Stimulated activated effector memory CD8-positive, alpha-beta T cell treated with anti-CD3 and anti-CD28 coated beads, Interleukin-12 subunit alpha, Interleukin-12 subunit beta, amount 100 ng/mL, for 72 hours (primary cell): Measurements from ENCODE around the gene TAS2R13.

ENCODE experiments used
- ATAC-seq: fragments of 150-1000 bp; cut with Tn5 transposase; 2 replicates; pipeline ENCODE4 v1.10.0; 2021
- DNase-seq, 2 donors: peaks; one replicate each; pipeline ENCODE4 v3.0.0; 2021 to 2022; ENCODE audit warnings: low spot score in 2 of 2
- H3K27ac Mint-ChIP-seq: one replicate; pipeline ENCODE4 v1.8.0; 2022; ENCODE audit warnings: mild to moderate bottlenecking, mixed read lengths
- H3K36me3 Mint-ChIP-seq: one replicate; pipeline ENCODE4 v1.8.0; 2022; ENCODE audit warnings: mild to moderate bottlenecking, mixed read lengths
- H3K4me1 Mint-ChIP-seq: one replicate; pipeline ENCODE4 v1.8.0; 2022; ENCODE audit warnings: mixed read lengths
- H3K4me3 Mint-ChIP-seq: one replicate; pipeline ENCODE4 v1.8.0; 2022; ENCODE audit warnings: mild to moderate bottlenecking, mixed read lengths
- H3K9me3 Mint-ChIP-seq: one replicate; pipeline ENCODE4 v1.8.0; 2022; ENCODE audit warnings: mixed read lengths

Gene TAS2R13

DNA sequence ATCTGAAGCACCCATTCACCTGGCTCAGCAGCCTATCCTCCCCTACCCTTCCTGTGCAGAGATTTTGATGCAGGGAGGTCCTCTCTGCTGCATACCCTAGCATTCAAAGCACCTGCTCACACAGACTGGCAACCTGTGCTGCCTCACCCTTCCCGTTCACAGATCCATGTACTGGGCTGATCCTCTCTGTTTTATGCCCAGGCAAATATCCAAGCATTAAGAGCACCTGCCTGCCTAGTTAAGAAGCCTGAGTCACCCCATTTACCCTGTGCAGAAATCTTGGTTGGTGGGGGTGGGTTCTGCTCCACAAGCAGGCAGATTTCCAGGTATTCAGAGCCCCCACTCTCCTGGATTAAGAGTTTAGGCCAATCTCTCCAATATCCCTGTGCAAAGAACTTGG is 8.4 kb downstream of the TAS2R13 start:
- no peaks in the 10 kb centered on the region for H3K36me3 Mint-ChIP-seq
- no peaks in the 10 kb centered on the region for H3K4me1 Mint-ChIP-seq
- peaks cover 16% of the 10 kb centered on the region for H3K9me3 Mint-ChIP-seq
- H3K4me3 Mint-ChIP-seq: no peak overlapping the region
- no peak overlapping the region for H3K27ac Mint-ChIP-seq
- no peak for DNase-seq
- no peak for ATAC-seq

DNA sequence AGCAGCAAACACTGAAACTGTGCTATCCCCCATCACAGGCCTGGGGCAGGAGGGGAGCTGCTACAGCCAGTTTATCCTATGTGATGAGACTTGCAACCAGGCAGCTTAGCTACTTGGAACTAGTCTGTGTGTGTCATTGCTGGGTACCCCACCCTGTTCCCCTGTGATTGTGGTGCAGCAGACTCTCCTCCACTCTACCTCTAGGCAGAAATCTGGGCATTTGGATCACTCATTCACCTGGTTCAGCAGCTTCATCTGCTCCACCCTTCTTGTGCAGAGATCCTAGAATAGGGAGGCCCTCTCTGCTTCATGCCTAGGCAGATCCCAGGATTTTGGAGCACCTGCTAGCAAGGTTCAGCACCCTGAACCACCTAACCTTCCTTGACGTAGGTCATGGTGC is 8.8 kb downstream of the TAS2R13 start:
- H3K4me3 Mint-ChIP-seq: no peak overlapping the region
- no peaks in the 10 kb centered on the region for H3K36me3 Mint-ChIP-seq
- DNase-seq: no peak
- H3K9me3 Mint-ChIP-seq: peaks cover 16% of the 10 kb centered on the region
- ATAC-seq: no peak
- no peak overlapping the region for H3K27ac Mint-ChIP-seq
- H3K4me1 Mint-ChIP-seq: no peaks in the 10 kb centered on the region

DNA sequence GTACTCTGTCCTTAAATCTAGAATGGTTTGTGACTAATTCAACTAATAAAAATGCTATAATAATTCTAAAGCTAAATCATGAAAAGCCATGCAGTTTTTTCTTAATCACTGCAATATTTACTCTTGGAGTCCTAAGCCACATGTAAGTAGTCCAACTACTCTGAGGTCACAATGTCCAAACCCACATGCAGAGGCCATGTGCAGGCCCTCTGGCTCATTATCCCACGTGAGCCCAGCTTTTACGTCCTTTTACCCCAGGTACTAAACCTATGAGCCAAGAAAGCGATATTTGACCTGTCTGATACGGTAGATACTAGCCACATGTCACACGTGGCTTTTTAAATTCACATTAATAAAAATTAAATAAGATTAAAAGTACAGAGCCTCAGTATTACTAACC is 12.5 kb downstream of the TAS2R13 start:
- H3K9me3 Mint-ChIP-seq: peaks cover 2% of the 10 kb centered on the region
- no peaks in the 10 kb centered on the region for H3K36me3 Mint-ChIP-seq
- H3K4me3 Mint-ChIP-seq: no peak overlapping the region

DNA sequence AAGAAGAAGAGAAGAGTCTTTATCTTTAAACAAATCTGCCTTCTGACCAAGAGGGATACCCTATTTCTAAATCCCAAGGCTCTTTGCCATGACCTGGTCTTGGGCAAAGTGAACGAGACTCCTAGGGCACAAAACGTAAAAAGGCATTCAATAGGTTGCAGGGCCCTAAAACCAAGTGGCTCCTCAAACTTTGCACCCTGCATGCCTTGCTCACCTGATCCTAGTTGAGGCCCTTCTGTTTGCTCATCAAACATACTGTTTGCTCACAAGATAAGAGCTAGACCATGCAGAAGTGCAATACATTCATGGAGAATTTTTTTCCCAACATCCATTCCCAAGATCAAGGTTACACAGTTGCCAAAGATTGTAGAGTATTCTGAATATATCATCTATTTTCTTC is 17.4 kb downstream of the TAS2R13 start:
- no peak overlapping the region for H3K4me3 Mint-ChIP-seq

More for the DNA sequence above, 12.5 kb downstream of the TAS2R13 start:
- H3K27ac Mint-ChIP-seq: no peak overlapping the region
- DNase-seq (no peak), ATAC-seq (no peak)
- no peaks in the 10 kb centered on the region for H3K4me1 Mint-ChIP-seq

DNA sequence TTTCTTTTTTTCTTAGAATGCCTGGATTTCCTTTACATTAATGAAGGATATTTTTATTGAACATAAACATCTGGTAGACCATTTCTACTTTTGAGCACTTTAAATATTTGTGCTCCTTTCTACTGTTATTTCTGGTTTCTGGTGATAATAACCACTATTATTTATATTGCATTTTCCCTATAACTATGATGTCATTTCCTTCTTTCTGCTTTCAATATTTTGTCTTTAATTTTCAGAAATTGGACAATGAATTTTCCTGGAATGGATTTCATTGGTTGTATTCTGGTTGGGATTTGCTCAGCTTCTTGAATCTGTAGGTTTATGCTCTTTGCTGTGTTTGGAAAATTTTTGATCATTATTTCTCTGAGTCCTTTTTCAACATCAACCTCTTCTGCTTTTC is 20.1 kb downstream of the TAS2R13 start:
- no peak for DNase-seq
- H3K9me3 Mint-ChIP-seq: no peaks in the 10 kb centered on the region
- H3K4me1 Mint-ChIP-seq: no peaks in the 10 kb centered on the region

More for the DNA sequence above, 17.4 kb downstream of the TAS2R13 start:
- no peaks in the 10 kb centered on the region for H3K9me3 Mint-ChIP-seq
- H3K36me3 Mint-ChIP-seq: no peaks in the 10 kb centered on the region
- ATAC-seq (no peak), DNase-seq (no peak)
- H3K27ac Mint-ChIP-seq: no peak overlapping the region
- H3K4me1 Mint-ChIP-seq: no peaks in the 10 kb centered on the region

DNA sequence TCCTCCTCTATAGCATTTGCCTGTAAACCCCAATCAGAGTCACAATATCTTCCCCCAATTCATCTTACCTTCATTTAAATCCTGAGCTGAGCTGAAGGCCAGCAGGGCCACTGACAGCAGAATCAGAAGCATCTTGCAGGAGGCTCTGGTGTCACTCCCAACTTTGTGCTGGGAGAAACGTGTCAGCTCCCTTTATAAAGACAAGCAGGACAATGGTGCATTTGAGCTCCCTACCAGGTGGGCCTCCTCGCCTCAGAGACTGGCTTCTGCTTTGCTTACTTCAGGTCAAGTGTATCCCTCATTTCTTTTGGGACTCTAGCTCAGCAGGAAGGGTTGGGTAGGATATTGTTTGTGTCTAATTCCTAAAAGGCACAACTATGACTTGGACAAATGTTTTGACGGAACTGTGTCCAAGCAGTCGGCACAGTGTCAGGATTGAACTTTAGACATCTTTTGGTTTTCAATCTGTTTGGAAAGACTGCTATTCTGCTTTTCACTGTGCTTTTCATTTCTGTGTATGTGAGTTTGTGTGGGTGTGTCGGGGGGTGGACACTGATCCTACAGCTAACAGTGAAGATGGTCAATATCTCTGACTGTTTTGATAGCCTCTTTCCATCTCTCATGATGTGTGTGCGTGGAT is 25.2 kb downstream of the TAS2R13 start, which contains the start of gene PRH1:
TSS of gene PRH1 (minus strand) at position 170 of the 640 bp plus-strand sequence. CDS start at position 132, 38 bp downstream.
- Mint-ChIP-seq H3K27ac (no peak within 1 kb of the TSS), H3K9me3 (no peaks in the 10 kb centered on the region), H3K4me1 (no peaks in the 10 kb centered on the region), H3K4me3 (no peak within 1 kb of the TSS), H3K36me3 (no peaks in the 10 kb centered on the region)
- ATAC-seq: no peak
- DNase-seq: no peak

More for the DNA sequence above, 20.1 kb downstream of the TAS2R13 start:
- H3K36me3 Mint-ChIP-seq: no peaks in the 10 kb centered on the region
- H3K27ac Mint-ChIP-seq: no peak overlapping the region
- ATAC-seq: no peak
- no peak overlapping the region for H3K4me3 Mint-ChIP-seq

DNA sequence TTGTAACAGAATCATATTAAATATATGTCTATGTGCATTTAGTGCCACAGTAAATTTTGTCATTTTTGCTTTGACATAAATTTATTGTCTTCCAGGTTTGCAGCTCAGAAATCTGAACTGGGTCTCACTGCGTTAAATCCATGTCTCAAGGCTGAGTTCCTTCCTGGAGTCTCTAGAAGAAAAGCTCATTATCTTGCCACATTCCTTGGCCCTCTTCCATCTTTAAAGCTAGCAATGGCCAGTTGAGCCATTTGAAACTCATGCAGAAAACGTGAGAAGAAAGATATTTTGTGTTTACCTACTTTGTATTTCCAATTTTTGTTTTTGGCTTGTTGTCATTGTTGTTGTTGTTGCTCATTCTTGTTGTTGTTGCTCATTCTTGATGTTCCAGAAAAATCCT is 36.0 kb downstream of the TAS2R13 start:
- Mint-ChIP-seq H3K4me1 (no peaks in the 10 kb centered on the region), H3K9me3 (no peaks in the 10 kb centered on the region), H3K27ac (no peak overlapping the region), H3K36me3 (peaks cover under 1% of the 10 kb centered on the region), H3K4me3 (no peak overlapping the region)
- DNase-seq (no peak), ATAC-seq (no peak)

DNA sequence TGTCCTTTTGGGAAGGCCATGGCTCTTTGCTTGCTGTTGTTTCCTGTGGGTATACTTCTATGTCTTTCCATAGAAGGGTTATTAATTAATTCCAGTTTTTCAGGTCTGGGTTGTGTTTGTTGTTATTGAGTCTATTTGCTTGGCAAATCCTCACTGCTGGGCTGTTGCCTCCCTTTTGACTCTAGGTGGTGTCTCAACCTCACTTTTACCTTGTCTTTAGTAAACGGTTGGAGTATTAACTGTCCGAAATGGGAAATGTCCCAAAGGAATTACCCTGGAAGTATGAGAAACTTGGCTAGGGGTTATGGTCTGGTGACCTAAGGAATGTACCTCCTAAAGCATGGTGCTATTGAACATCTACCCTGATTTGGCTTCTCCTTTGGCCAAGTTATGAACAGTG is 42.0 kb downstream of the TAS2R13 start:
- Mint-ChIP-seq H3K27ac (no peak overlapping the region), H3K4me1 (no peaks in the 10 kb centered on the region), H3K4me3 (no peak overlapping the region), H3K9me3 (peaks cover 6% of the 10 kb centered on the region), H3K36me3 (no peaks in the 10 kb centered on the region)
- ATAC-seq (no peak), DNase-seq (no peak)

DNA sequence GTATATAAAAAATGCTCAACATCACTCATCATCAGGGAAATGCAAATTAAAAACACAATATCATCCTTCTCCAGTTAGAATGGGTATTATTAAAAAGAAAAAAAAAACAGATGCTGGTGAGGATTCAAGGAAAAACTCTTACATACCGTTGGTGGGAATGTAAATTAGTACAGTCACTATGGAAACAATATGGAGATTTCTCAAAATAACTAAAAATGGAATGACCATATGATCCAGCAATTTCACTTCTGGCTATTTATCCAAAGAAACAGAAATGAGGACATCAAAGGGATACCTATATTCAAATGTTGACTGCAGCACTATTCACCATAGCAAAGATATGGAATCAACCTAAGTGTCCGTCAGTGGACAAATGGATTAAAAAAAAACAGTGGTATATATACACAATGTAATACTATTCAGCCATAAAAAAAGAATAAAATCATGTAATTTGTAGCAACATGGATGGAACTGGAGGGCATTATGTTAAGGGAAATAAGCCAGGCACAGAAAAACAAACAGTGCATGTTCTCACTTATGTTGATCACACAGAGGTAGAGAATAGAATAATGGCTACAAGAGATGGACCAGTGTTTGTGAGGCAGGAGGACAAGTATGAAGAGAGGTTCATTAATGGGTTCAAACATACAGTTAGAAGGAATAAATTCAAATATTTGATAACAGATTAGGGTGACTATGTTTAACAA is 45.7 kb downstream of the TAS2R13 start:
- Mint-ChIP-seq H3K36me3 (no peaks in the 10 kb centered on the region), H3K4me3 (no peak overlapping the region)

DNA sequence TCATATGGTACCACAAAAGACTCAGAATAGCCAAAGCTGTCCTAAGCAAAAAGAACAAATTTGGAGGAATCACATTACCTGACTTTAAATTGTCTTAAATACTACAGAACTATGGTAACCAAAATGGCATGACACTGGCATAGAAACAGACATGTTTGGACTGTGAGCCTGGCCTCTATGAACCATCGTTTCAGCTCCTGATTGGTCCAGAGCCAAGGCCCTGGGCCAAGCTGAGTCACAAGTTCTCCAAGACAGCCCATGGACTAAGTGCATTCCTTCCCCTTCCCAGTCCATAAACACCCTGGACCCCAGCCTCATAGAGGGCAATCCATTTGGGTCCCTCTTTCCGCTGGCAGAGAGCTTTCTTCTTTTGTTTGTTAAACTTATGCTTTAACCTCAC is 48.0 kb downstream of the TAS2R13 start:
- no peak overlapping the region for H3K4me3 Mint-ChIP-seq
- ATAC-seq (no peak), DNase-seq (no peak)
- no peaks in the 10 kb centered on the region for H3K36me3 Mint-ChIP-seq
- peaks cover 31% of the 10 kb centered on the region for H3K9me3 Mint-ChIP-seq
- no peaks in the 10 kb centered on the region for H3K4me1 Mint-ChIP-seq
- H3K27ac Mint-ChIP-seq: no peak overlapping the region

More for the DNA sequence above, 45.7 kb downstream of the TAS2R13 start:
- H3K9me3 Mint-ChIP-seq: peaks cover 23% of the 10 kb centered on the region
- no peak for DNase-seq
- ATAC-seq: no peak
- H3K27ac Mint-ChIP-seq: no peak overlapping the region
- no peaks in the 10 kb centered on the region for H3K4me1 Mint-ChIP-seq
